Esophagus squamous epithelium (tissue), 4 donors: Measurements from ENCODE around the gene KLHDC10.

ENCODE experiments used
- CTCF ChIP-seq, 6 experiments: fragments of 450-650 bp in 4 of 6; fragments of 200-600 bp in 2 of 6; sonication (generic) in 2 of 6; IDR thresholded peaks; one replicate each; pipeline ENCODE4 v1.5.1; 2016 to 2019; ENCODE audit warnings: antibody characterized with exemption in 6 of 6, mild to moderate bottlenecking in 4 of 6, moderate library complexity in 4 of 6
- POLR2A ChIP-seq, 4 donors: fragments of 450-650 bp; IDR thresholded peaks; one replicate each; pipeline ENCODE4 v1.6.1; 2017; ENCODE audit warnings: antibody characterized with exemption in 4 of 4, mild to moderate bottlenecking in 4 of 4, moderate library complexity in 3 of 4

GRCh38 chr7:130179631-130180030 lies 109.3 kb downstream of the KLHDC10 start:
- TF ChIP-seq CTCF (IDR thresholded peaks at IDR 0.05), result no peak
- no peak for TF ChIP-seq POLR2A (IDR thresholded peaks at IDR 0.05)
